Measurements from ENCODE around the gene CTNND2.

CTNND2 gene

DNA sequence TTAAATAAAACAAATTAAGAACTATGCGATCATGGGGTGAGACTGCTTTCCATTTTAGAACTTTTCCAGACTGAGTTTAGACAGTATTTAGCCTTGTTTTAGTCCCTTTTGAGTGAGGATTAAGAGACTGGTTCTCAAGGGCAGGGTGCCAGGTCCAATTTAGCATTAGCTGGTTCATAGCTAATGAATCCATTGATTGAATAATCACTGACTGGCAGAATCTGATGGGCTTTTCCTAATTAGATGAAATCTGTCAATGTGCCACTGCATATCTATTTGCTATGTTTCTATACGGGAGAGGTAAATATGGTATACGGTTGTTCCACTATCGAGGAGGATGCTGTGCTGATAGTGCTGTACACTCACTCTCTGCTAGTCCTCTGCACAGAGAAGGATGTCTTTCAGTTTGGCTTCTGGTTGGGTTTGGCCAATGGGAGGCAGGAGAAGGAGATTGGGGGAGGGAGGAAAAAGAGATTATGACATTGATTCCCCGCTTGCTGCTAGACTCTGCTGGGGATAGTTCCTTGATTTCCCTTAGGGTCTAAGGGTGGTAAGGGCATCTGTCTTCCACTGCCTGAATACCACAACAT, 496.6 kb downstream of the CTNND2 start:
- no peak for TF ChIP-seq CTCF (IDR thresholded peaks at IDR 0.05; ENCODE audit: low read length, missing control alignments)
- no peak overlapping the region for H3K4me3 ChIP-seq (replicated peaks; ENCODE audit: low read depth, low read length)
- no peak for DNase-seq (ENCODE audit: low read depth)

GRCh38 chr5:11400316-11400715, 503.9 kb downstream of the CTNND2 start:
- H3K4me3 ChIP-seq (replicated peaks; ENCODE audit: low read depth, low read length) = no peak overlapping the region
- no peak for DNase-seq (ENCODE audit: low read depth)
- no peak for TF ChIP-seq CTCF (IDR thresholded peaks at IDR 0.05; ENCODE audit: low read length, missing control alignments)

DNA sequence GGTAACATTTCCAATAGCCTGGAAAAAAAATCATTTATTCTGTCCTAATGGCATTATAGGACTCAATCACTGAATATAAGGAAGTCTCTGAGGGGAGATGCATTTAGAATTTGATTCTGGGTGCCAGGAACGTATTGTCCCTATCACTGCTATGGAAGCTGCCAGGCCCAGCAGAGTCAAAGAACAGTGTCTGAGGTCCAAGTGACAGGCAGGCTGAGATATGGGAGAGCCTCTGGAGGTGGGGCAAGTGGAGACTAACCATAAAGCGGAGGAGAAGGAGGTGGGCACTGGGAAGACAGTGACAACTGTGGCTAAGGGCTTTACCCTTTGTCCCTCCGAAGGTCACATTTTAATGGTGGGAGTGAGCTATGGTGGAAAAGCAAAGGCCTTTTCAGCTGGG, 505.5 kb downstream of the CTNND2 start:
- TF ChIP-seq CTCF (IDR thresholded peaks at IDR 0.05; ENCODE audit: low read length, missing control alignments) = no peak
- H3K4me3 ChIP-seq (replicated peaks; ENCODE audit: low read depth, low read length) = no peak overlapping the region

DNA sequence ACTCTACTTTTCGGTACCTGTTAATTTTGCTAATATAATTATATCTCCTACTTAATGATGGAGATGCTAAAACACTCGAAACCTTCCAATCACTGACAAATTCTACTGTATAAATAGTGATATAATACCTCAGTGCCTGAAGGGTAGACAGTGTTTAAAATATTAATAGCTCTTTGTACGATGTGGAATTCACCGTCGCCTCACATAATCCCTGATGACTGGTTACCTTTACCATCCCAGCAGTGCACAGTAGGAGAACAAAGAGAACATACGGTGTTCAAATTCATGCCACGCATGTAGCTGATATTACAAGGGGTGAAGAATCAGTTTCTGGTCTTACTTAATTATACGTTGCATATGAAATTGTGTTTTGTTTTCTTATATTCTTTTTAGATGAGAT, 506.7 kb downstream of the CTNND2 start:
- DNase-seq (ENCODE audit: low read depth) = no peak
- no peak for TF ChIP-seq CTCF (IDR thresholded peaks at IDR 0.05; ENCODE audit: low read length, missing control alignments)
- no peak overlapping the region for H3K4me3 ChIP-seq (replicated peaks; ENCODE audit: low read depth, low read length)

More for the DNA sequence above, 505.5 kb downstream of the CTNND2 start:
- no peak for DNase-seq (ENCODE audit: low read depth)

- no peak for TF ChIP-seq CTCF (IDR thresholded peaks at IDR 0.05; ENCODE audit: low read length, missing control alignments)
- no peak overlapping the region for H3K4me3 ChIP-seq (replicated peaks; ENCODE audit: low read depth, low read length)
- DNase-seq (ENCODE audit: low read depth) = no peak
Observed at GRCh38 chr5:11396917-11397316, 507.3 kb downstream of the CTNND2 start.

DNA sequence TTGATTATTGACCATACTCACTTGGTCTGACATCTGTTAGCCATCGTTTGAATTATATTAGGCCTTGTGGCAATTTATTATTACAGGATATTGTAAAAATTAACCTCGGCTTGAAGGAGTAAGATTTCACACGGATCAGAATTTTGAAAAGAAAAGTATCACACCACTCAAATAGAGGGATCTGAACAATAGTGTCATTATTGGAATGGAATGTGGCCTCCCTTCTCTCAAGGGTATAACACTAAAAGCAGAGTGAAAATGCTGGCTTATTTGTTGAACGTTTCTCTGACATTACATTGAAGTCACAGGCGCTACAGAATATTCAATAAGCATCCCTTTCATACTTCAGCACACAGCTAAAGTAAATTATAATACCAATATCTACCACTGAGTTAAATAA, 509.3 kb downstream of the CTNND2 start:
- H3K4me3 ChIP-seq (replicated peaks; ENCODE audit: low read depth, low read length) = no peak overlapping the region
- no peak for DNase-seq (ENCODE audit: low read depth)
- no peak for TF ChIP-seq CTCF (IDR thresholded peaks at IDR 0.05; ENCODE audit: low read length, missing control alignments)

DNA sequence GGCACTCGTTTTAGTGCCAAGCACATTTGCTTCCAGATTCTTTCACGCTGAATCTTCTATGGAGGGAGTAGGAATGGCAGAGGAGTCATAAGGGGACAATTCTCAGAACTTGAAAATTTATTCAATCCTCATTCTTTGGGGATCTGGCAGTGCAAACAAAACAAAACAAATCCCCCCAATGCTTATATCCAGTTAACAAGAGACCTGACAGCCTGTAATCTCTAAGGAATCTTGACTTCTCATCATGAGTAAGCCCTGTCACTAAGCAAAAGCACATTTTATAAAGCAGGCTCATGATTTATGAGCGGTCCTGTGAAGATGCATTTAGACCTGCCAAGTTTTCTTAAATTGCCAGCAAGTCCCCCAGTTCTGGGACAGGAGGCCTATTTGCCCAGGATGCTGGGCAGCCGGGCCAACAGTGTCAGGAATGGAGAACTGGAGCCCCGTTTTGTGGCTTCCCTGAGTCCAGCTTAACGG, 513.9 kb downstream of the CTNND2 start:
- no peak overlapping the region for H3K4me3 ChIP-seq (replicated peaks; ENCODE audit: low read depth, low read length)
- TF ChIP-seq CTCF (IDR thresholded peaks at IDR 0.05; ENCODE audit: low read length, missing control alignments) = no peak
- DNase-seq (ENCODE audit: low read depth) = no peak
